Nephron progenitor cell (in vitro differentiated cells): ENCODE results near the gene WNT1.

Source experiments
- DNase-seq: peaks from one replicate; pipeline ENCODE4 v3.0.0; 2021
- H3K27ac Mint-ChIP-seq: 2 replicates; pipeline ENCODE4 v1.8.0; 2021; ENCODE audit warnings: mild to moderate bottlenecking, moderate library complexity, mixed read lengths
- H3K27me3 Mint-ChIP-seq: 2 replicates; pipeline ENCODE4 v1.8.0; 2021; ENCODE audit warnings: mild to moderate bottlenecking, low read depth, mixed read lengths; ENCODE audit not compliant: poor library complexity
- H3K36me3 Mint-ChIP-seq: 2 replicates; pipeline ENCODE4 v1.8.0; 2021; ENCODE audit warnings: low read depth, mixed read lengths
- H3K4me1 Mint-ChIP-seq: 2 replicates; pipeline ENCODE4 v1.8.0; 2021; ENCODE audit warnings: mixed read lengths
- H3K4me3 Mint-ChIP-seq: 2 replicates; pipeline ENCODE4 v1.8.0; 2021; ENCODE audit warnings: mild to moderate bottlenecking, moderate library complexity, mixed read lengths
- H3K9me3 Mint-ChIP-seq: 2 replicates; pipeline ENCODE4 v1.8.0; 2021; ENCODE audit warnings: mild to moderate bottlenecking, moderate library complexity, mixed read lengths
- TF ChIP-seq, protein P1 (sequence below): fragments of 200-600 bp; sonication (generic); IDR thresholded peaks from 2 replicates; pipeline ENCODE4 v1.5.0; 2021; ENCODE audit warnings: antibody characterized with exemption

Gene WNT1

DNA sequence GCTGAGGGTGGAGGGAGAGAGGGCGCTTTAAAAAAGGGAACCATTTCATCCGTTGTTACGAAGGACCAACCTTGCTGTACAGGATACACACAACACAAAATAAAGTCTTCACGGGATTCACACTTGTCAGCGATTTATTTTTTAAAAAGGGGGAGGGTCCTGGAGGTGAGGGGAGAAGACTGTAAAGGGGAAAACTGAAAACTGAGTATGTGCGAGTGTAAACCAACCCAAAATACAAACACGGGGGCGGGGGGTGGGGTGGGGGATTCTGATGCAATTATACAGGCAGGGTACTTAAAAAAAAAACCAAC is 41.0 kb downstream of the WNT1 start:
- TF ChIP-seq, protein P1, sequence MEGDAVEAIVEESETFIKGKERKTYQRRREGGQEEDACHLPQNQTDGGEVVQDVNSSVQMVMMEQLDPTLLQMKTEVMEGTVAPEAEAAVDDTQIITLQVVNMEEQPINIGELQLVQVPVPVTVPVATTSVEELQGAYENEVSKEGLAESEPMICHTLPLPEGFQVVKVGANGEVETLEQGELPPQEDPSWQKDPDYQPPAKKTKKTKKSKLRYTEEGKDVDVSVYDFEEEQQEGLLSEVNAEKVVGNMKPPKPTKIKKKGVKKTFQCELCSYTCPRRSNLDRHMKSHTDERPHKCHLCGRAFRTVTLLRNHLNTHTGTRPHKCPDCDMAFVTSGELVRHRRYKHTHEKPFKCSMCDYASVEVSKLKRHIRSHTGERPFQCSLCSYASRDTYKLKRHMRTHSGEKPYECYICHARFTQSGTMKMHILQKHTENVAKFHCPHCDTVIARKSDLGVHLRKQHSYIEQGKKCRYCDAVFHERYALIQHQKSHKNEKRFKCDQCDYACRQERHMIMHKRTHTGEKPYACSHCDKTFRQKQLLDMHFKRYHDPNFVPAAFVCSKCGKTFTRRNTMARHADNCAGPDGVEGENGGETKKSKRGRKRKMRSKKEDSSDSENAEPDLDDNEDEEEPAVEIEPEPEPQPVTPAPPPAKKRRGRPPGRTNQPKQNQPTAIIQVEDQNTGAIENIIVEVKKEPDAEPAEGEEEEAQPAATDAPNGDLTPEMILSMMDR: no peak
- H3K4me1 Mint-ChIP-seq: peaks cover 34% of the 10 kb centered on the region
- DNase-seq: no peak
- H3K4me3 Mint-ChIP-seq: peak overlapping the region; percentile 92
- peak overlapping the region; percentile 94 for H3K27ac Mint-ChIP-seq
- H3K9me3 Mint-ChIP-seq: no peaks in the 10 kb centered on the region
- peaks cover 31% of the 10 kb centered on the region for H3K36me3 Mint-ChIP-seq
- peaks cover 3% of the 10 kb centered on the region for H3K27me3 Mint-ChIP-seq

DNA sequence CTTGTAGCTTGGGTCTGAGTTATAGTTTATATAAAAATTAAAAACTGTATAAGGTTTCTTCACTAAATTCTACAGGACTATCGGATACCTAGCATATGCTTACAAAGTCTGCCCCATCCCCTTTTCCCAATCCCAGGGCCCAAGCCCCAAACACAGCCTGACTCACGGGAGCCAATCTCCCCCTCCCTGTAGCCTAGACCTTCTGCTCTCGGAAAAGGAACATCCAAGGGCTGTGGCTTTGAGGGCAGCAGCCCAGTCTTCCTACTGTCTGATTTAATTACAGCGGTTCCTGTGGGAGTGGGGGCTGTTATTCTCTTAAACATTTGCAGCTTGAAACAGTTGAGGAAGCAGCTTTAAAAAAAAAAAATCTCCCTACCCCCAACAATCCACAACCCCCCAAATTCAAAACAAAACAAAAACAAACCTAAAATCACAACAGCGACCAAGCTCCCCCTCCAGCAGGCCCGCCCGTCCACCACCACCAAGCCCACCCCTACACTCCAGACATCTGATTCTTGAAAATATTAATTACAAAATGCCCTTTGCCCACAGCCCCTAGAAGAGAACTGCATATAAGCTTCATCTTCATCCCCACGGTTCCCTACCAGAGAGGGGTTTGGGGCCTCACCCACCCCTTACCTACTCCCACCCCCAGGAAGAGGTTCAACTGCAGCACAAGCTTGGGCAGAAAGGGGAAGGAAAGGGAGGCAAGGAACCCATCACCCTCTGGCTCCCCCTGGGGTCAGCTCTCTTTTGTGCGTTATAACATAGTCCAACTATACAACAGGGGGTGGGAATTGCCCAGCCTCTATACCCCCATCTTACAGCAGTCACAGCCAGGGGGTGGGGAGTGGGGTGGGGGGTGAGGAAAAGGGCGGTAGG is 41.6 kb downstream of the WNT1 start:
- Mint-ChIP-seq H3K4me1 (peaks cover 34% of the 10 kb centered on the region), H3K36me3 (peaks cover 37% of the 10 kb centered on the region), H3K4me3 (peak overlapping the region; percentile 92), H3K27ac (peak overlapping the region; percentile 98), H3K9me3 (no peaks in the 10 kb centered on the region), H3K27me3 (peaks cover 3% of the 10 kb centered on the region)
- TF ChIP-seq, protein P1: no peak
- peak; percentile 36 for DNase-seq

DNA sequence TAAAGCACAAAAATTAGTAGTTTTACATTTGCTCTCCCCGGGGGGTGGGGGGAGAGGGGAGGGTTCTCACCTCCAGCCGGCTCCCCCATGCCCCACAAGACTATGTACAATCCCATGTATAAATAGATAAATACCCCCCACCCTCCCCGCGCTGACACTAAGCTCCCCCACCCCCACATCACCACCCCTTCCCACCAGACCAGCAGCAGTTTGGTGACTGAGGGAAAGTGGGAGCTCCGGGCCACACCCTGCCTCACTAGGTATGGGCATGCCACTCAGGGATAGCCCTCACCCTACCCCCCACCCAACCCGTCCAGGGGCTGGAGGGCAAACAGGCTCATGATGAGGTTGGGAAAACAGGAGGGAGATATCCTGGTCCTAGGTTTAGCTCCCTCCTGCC is 42.3 kb downstream of the WNT1 start:
- TF ChIP-seq, protein P1: no peak
- no peak for DNase-seq
- H3K4me1 Mint-ChIP-seq: peaks cover 34% of the 10 kb centered on the region
- no peak overlapping the region for H3K27ac Mint-ChIP-seq
- H3K4me3 Mint-ChIP-seq: no peak overlapping the region
- H3K36me3 Mint-ChIP-seq: peaks cover 42% of the 10 kb centered on the region
- no peaks in the 10 kb centered on the region for H3K9me3 Mint-ChIP-seq
- peaks cover 3% of the 10 kb centered on the region for H3K27me3 Mint-ChIP-seq

DNA sequence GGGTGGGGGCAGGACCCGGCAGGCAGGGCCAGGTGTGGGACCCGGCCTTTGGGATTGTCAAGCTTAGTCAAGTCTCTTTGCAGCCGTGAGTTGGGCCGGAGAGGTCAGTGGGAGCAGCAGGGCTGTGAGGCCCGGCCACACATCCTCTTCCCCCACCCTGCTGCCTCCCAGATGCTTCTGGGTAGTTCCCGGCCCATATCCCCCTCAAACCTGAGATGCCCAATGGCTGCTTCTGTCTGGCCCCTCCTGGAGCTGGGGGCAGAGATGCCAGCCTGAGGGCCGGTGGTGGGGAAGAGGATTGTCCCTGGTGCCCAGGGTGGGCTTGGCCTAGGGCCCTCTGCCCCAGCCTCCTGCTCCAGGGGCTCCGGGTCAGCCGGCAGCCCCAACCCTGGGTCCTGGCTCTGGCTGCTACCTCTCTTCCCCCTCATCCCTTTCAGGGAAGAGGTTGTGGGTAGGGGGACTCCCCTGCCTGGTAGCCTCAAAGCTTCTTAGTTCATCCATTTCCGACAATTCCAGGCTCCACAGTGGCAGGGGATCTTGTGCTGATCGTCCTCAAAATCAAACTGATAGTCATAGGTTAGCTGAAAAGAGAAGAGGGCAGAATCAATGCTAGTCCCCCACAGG is 43.3 kb downstream of the WNT1 start:
- Mint-ChIP-seq H3K27ac (no peak overlapping the region), H3K36me3 (peaks cover 49% of the 10 kb centered on the region), H3K4me3 (no peak overlapping the region), H3K27me3 (no peaks in the 10 kb centered on the region), H3K9me3 (no peaks in the 10 kb centered on the region), H3K4me1 (peaks cover 31% of the 10 kb centered on the region)
- TF ChIP-seq, protein P1: no peak
- DNase-seq: no peak

DNA sequence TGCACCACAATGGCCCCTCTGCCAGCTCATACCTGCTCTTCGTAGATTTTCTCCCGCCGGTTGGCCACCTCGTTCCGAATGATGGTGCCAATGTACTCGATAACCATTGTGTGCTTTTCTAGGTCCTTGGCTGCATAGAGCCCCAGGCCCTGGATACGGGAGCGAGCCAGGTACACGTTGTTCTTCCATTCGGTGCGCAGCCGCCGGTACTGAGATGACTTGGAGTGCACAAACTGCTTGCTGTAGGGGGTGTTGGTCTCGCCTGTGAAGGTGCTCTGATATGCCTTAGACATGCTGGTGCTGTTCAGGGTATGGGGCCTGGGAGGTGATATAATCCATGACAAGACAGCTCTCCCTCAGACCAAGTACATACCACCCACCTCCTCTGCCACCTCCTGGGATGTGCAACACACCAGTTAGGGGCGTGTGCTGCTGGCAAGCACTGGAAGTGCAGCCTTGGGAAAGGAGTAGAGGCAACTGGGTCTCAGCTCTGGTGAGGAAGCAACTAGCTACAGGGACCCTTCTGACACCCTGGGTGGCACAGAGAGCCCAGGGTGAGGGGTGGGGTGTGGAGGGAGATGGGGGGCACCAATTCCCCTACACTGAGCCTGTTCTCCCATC is 44.5 kb downstream of the WNT1 start:
- TF ChIP-seq, protein P1: no peak
- Mint-ChIP-seq H3K27me3 (no peaks in the 10 kb centered on the region), H3K36me3 (peaks cover 49% of the 10 kb centered on the region), H3K4me3 (no peak overlapping the region), H3K27ac (no peak overlapping the region), H3K9me3 (no peaks in the 10 kb centered on the region), H3K4me1 (peaks cover 20% of the 10 kb centered on the region)
- DNase-seq: no peak
